RKO (cell line): ENCODE results near the gene APOBEC2.

Experiments used
- DNase-seq: peaks from one replicate; pipeline ENCODE4 v3.0.0-alpha.2; 2016; ENCODE audit warnings: low spot score

Gene APOBEC2

DNA sequence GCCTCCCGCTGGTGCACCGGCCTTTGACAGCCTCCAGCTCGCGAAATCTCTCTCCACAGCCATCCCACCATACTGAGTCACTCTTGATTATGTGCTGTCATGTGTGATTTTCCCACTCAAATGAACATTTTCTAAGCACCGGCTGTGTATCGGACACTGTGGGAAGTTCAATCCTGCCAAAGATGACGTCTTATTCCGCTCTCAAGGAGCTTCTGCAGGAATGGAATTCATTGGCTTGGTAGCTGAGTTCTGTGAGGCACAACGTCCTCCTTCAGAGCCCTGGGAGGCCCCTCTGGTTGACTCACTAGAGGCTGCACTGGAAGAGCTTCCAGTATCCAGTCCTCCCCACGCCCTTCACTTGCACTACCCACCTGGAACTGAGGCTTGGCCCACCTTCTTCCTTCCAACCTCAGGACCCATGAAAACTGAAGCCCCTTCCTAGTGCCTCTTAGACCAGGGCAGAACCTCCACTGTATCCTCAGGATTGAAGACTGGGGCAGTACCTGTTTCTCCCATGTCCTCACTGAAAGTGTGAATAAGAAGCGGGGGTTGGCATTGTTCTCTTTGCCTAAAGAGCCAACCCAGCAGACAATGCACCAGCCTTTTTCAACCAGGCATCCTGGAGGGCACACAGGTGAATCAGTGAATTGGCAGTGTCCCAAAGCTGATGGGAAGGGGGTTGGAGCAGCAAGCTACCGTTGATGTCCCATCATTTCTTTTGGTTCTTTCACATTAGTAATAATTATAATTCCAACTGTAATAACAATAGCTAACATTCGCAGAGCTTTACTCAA, 15.7 kb upstream of the APOBEC2 start:
- DNase-seq, result no peak

- no peak for DNase-seq
Observed at GRCh38 chr6:41038205-41038604, 14.8 kb upstream of the APOBEC2 start.

GRCh38 chr6:41039060-41039998, 13.7 kb upstream of the APOBEC2 start, which contains the start of gene UNC5CL:
Gene UNC5CL, minus strand, starts transcription at chr6:41039221. Its CDS starts 4,147 bp downstream, at chr6:41035074.
- DNase-seq, result no peak

DNA sequence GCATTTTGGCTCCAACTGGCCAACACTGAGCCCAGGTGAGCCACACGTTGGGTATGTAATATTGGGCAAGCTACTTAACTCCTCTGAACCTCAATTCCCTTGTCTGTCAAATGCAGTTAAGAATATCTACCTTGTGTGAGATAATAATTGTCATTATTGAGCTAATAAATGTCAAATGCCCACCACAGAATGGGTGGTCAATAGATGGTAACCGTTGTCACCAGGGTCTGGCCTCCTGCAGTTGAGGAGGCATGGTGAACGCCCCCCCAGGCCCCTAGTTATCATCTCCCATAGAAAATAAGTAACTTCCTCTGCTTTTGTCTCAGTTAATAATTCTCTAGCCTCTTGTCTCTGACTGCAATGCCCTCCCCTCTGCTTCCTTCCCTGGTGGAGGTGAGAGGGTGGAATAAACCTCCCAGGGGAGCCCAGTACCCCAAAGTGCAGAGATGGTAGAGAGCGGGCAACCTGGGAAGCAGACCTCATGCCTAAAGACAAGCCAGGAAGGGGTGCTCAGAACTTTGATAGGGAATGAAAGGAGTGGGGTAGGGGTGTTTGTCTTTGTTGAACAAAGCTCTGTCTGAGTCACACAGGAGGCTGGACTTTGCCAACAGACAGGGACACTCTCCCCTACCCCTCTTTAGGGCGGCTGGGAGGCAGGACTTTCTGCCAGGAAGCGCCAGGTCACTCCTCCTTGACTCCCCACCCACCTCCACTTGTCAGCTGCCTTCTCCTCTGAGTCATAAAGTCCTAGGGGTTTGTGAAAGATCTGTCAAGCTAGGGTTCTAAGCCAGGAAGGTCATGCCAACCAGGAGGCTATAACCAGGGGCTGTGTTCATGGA, 12.7 kb upstream of the APOBEC2 start:
- DNase-seq, result no peak

GRCh38 chr6:41040940-41041536, 12.0 kb upstream of the APOBEC2 start:
- no peak for DNase-seq

DNA sequence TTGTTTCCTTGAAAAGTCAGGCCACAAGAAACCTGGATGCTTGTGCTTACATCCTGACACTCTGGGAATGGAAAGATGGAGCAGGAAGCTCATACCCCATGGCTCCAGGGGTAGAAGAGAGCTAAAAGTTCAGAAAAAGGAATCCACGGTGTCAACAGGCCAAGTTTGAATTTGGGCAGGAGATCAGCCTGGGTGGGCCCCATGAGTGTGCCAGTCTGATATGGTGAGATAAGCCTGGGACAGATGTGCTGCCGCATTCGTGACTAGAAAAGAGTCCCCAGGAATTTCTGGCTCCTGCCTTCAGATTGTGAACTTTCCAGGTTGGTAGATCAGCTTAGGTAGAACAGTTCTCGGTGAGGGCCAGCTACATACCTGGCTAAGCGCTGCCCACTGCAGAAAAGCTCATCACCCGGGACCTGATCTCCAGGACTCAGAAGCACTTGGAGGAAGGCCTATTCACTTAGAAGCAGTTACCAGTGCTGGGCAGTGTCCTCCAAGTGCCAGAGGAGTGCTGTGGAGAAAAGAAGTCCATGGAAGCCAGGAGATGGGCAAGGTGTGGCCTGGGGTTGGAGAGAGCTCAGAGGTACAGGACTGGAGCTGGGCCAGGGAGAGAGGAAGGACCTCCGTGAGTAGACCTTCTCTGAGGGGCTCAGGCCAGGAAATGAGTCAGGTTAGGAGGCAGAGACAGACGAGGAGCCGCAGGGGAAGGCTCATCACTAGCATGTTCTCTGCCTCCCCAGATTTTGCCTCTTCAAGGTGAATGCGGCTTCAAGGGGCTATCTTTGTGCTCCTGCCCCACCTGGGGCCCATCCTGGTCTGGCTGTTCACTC, 10.6 kb upstream of the APOBEC2 start, which contains the start of gene TSPO2:
Gene TSPO2 (plus strand): TSS at position 242 of the 830 bp plus-strand sequence. CDS start 519 bp downstream, at position 761.
- no peak for DNase-seq

DNA sequence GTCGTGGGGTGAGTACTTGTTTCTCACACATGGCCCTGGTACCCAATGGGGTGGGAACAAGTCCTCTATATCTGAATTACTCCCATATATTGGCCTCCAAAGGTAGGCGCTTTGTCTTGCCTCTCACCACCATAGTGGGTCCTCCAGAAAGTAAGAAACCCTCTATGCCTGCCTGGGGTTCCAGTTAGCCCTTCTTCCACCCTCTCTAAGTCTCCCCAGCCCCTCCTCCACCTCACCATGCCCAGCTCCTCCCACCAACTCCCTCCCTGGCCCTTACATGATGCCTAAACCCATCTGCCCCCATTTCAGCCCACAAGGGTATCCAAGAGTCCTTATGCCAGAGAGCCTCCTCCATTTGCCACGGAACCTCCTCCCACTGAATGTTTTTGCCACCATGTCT, 9.9 kb upstream of the APOBEC2 start:
- no peak for DNase-seq

GRCh38 chr6:41045664-41046063, 7.3 kb upstream of the APOBEC2 start:
- no peak for DNase-seq

DNA sequence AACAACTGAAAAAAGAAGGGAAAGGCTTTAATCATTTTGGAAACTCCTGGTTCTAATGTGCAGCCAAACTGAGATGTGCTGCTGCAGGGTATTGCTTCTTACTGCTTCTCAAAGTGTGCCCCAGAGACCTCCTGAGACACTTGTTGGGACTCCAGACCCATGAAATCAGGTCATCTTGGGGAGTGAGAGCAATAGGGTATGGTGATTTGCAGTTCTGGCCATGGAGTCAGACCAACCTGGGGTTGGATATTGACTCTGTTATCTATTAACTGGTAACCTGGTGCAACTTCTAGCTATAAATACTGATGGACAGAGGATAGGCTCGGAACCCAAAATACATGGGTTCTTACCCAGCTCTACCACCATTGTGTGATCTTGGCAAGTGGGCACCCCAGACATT, 6.9 kb upstream of the APOBEC2 start:
- DNase-seq, result no peak

DNA sequence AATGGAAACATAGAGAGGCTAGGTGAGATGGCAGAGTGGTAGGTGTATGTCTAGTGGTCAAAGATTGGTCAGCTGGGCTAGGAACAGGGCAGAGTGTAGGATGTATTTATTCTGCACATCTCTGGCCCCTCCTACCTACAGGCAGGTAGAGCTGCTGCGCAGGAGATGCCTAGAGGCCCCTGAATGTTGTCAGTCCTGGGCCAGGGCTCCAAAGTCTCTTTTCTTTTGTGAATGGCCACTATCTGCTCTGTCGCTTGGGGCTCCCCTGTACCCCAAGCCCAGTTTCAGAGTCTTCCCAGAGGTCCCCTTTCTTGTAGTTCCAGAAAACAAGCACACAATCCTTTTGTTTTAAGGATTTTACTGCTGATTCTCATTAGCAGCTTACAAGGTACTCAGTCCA, 5.7 kb upstream of the APOBEC2 start:
- no peak for DNase-seq

DNA sequence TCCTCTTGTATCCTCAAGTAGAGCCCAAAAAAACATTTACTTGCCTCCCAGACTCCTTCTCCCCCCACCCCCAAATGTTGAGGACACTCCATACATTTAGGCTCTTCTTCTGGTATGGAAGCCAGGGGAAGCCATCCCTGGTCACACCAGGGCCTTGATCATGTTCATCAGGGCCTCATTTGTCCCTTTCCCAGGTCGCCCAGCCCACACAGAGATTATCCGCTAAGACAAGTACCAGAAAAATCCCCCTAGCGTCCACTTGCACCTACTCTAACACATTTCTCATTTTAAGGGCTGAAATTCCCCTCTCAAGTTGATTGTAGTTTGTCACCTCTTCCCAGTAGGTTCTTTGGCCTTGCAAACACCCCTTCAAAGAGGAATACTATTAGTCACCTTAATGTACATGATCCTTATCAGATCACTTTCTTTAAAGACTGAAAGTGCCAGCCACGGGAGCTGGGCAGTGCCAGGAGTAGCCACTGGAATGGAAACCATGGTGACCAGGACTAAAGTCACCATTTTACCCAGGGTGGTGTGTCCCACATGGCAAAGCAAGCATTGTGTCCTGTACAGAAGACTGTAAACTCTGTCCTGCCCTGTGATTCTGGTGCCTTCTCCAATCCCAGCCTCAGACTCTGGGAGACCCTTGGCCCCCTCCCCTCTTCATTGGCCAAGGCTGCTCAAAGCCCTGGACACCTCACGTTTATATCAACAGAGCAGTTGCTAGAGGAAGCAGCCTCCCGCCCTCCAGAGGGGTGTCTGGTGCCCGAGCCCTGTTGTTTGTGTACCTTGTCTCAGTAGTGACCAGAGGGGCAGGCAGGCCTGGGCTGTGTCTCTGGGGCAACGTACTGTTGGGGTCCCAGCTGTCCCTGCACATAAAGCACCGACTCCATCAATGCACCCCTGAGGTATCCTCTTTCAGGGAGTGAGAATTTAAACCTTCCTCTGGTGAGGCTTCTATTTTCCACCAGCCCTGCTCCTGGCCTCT, 5.0 kb upstream of the APOBEC2 start:
- DNase-seq, result no peak

DNA sequence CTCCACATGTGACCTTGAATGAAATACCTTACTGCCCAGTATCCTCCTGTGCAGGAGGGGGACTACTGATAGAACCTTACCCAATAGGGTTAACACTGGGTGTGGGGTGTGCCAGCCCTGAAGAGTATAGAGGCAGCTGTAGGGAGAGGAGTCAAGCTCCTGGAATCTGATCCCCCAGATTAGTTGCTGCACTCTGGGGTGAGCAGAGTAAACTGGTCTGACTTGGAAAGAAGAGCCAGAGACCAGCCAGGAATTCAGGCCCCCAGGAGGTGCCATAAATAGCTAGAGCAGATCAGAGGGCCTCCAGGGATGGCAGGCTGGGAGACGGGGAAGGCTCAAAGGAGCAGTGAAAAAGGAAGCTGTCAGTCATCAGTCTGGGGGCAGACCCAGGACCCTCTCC, 3.5 kb upstream of the APOBEC2 start:
- DNase-seq, result no peak

GRCh38 chr6:41049955-41050354, 3.0 kb upstream of the APOBEC2 start:
- no peak for DNase-seq

DNA sequence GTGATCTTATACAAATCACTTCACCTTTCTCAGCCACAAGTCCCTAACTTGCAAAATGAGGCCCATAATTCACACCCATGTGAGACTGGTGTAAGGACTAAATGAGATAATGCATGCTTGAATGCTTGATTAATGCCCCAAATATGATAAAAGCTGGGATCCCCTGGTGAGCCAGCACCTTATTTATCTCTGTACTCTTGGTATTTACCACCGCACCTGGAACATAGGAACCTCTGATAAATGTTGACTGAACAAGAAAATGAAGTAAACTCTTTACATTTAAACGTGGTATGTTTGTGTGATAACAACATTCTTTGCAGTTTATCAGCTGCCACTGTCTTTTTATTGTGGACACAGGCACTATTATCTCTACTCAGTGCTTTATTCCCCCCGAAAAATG, 2.5 kb upstream of the APOBEC2 start:
- DNase-seq, result no peak

GRCh38 chr6:41051873-41052272, 1.1 kb upstream of the APOBEC2 start:
- no peak for DNase-seq

GRCh38 chr6:41054511-41054910, 1.5 kb downstream of the APOBEC2 start:
- no peak for DNase-seq

DNA sequence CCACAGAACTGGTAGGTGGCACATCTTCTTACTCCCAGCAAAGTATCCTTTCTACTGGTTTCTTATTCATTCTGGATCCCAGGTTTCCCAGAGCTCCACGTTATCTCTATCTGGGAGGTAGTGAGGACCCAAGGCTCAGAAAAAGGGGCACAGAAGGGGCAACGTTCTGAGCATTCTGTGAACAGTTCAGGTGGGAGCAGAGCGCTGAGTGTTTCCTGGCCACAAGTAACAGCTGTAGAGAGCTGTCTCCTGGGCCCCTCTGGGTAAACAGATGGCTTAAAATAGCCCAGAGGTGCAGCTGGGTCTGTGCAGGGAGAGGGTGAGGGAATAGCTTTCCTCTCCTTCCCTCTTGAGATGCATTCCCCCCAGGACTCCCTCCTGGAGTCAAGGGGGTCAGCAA, 2.1 kb downstream of the APOBEC2 start:
- no peak for DNase-seq

DNA sequence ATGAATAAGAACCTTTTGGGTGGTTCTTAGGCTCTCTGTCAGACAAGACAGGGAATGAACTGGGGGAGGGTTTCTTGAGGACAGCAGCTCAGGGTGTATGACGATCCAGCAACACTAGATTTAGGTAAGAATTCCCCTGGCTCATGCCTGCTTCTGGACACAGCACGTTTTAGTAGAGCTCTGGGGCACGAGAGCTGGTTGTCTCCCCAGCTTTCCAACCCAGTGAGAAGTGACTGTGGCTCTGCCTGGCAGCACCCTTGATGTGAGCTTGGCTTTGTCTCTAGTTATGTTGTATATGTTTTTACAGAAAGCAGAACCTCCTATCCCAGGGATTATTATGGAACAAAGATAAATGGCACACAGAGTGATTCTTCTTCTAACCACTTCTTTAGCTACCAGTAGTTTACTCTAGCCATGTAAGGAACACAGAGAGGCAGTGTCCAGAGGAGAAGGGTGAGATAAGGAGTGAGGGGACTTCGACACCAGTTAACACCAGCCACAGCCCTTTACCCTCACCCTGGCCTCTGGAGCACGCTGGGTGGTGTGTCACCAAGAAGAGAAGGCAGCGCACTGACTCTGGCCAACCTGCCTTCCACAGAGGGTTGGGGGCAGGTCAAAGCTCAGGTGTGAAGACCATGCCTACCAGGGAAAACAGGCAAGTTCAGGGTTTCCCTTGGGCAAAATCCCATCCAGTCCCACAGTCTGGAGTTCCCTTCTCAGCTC, 3.9 kb downstream of the APOBEC2 start:
- DNase-seq, result no peak

DNA sequence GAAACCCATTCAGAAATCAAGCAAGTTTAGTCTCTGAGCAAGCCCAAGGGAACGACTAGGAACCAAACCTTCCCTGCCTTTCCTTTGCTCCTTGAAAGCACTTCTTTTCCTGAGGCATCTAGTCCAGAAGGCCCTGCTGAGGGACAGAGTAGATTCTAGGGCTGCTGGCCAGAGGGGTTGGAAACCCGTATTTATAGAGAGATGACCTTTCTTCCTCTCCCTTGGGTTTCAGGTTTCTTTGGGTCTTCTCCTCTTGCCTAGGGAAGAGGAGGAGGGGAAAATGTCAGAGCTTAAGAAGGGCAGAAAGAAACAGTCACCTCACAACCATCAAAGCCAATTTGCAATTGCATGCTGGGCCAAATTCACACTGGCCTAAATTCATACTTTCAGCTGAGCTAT, 5.8 kb downstream of the APOBEC2 start:
- no peak for DNase-seq
